ENCODE data around the gene TRIP11. TPM values are rescaled to one million over a fixed set of nuclear protein-coding genes. Genes with fewer than 3 reads are reported as not detected.

Gene TRIP11
- polyA plus RNA-seq, 3 donors = 6.1 to 15.6 (median 13.4) TPM

- H2AFZ ChIP-seq (ENCODE audit: insufficient read depth, low read depth, low read length, poor library complexity, severe bottlenecking) = no peak overlapping the region
- Mint-ChIP-seq H3K4me3 (no peak overlapping the region), H3K27me3 (ENCODE audit: low read depth in 3 of 3) (no peaks in the 10 kb centered on the region), H3K9me3 (no peaks in the 10 kb centered on the region), H3K36me3 (no peaks in the 10 kb centered on the region), H3K4me1 (peaks cover 15% of the 10 kb centered on the region), H3K27ac (no peak overlapping the region)
- intact Hi-C loops (cut with micrococcal nuclease) = no loop called here
- 93% methylated on average over 3 of the region's 11 CpGs for WGBS (ENCODE audit: insufficient coverage)
- H3K9me3 ChIP-seq (replicated peaks in 1 of 2; ENCODE audit: control insufficient read depth in 1 of 2, insufficient read depth in 1 of 2, low read length in 2 of 2) = no peaks in the 10 kb centered on the region
- no peak overlapping the region for H3K9ac ChIP-seq (ENCODE audit: insufficient read depth, low read length, poor library complexity, severe bottlenecking)
- no peak overlapping the region for H3K4me3 ChIP-seq (replicated peaks in 1 of 3; ENCODE audit: low read depth in 2 of 3, low read length in 3 of 3)
- H4K20me1 ChIP-seq (ENCODE audit: insufficient read depth, low read length) = no peaks in the 10 kb centered on the region
- TF ChIP-seq CTCF (IDR thresholded peaks at IDR 0.05) = no peak
- no peaks in the 10 kb centered on the region for H3K4me1 ChIP-seq (ENCODE audit: control insufficient read depth in 1 of 2, insufficient read depth in 2 of 2, low read length in 2 of 2)
- H3K79me2 ChIP-seq (ENCODE audit: insufficient read depth, low read length) = no peaks in the 10 kb centered on the region
- H3K27me3 ChIP-seq (ENCODE audit: control insufficient read depth in 2 of 2, insufficient read depth in 2 of 2, low read length in 2 of 2) = no peaks in the 10 kb centered on the region
- no peak overlapping the region for H3K4me2 ChIP-seq (replicated peaks; ENCODE audit: extremely low read depth, low read length, poor library complexity, severe bottlenecking)
- no peak overlapping the region for H3K27ac ChIP-seq (ENCODE audit: low read depth in 1 of 2, low read length in 2 of 2)
- no peaks in the 10 kb centered on the region for H3K36me3 ChIP-seq (replicated peaks in 1 of 2; ENCODE audit: control insufficient read depth in 1 of 2, insufficient read depth in 2 of 2, low read length in 2 of 2)
- no peak for DNase-seq
These were observed 108.3 kb downstream of the TRIP11 start for GRCh38 chr14:91931478-91932088.

DNA sequence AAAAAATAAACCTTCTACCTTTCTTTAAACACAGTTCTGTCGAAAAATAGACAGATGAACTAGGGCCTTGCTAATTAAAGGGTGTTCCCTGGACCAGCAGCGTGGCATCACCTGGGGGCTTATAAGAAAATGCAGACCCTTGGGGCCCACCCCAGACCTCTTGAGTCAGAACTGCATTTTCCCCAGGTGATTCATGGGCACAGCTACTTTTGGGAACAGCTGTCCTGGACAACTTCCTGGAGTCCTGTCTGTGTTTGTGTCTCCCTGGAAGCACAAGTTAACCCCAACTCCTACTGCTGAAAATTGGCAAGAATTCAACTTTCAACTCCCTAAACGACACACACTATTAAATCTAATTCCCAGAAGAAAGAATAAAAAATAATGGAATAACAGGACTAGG is 110.2 kb downstream of the TRIP11 start:
- Mint-ChIP-seq H3K4me3 (no peak overlapping the region), H3K27me3 (ENCODE audit: low read depth in 3 of 3) (no peaks in the 10 kb centered on the region), H3K9me3 (no peaks in the 10 kb centered on the region), H3K27ac (no peak overlapping the region), H3K4me1 (peaks cover 15% of the 10 kb centered on the region), H3K36me3 (no peaks in the 10 kb centered on the region)
- Histone ChIP-seq H3K4me2 (replicated peaks; ENCODE audit: extremely low read depth, low read length, poor library complexity, severe bottlenecking) (no peak overlapping the region), H3K4me3 (replicated peaks in 1 of 3; ENCODE audit: low read depth in 2 of 3, low read length in 3 of 3) (no peak overlapping the region), H3K27me3 (ENCODE audit: control insufficient read depth in 2 of 2, insufficient read depth in 2 of 2, low read length in 2 of 2) (no peaks in the 10 kb centered on the region), H2AFZ (ENCODE audit: insufficient read depth, low read depth, low read length, poor library complexity, severe bottlenecking) (no peak overlapping the region), H4K20me1 (ENCODE audit: insufficient read depth, low read length) (no peaks in the 10 kb centered on the region), H3K9me3 (replicated peaks in 1 of 2; ENCODE audit: control insufficient read depth in 1 of 2, insufficient read depth in 1 of 2, low read length in 2 of 2) (no peaks in the 10 kb centered on the region), H3K27ac (ENCODE audit: low read depth in 1 of 2, low read length in 2 of 2) (no peak overlapping the region), H3K9ac (ENCODE audit: insufficient read depth, low read length, poor library complexity, severe bottlenecking) (no peak overlapping the region), H3K79me2 (ENCODE audit: insufficient read depth, low read length) (no peaks in the 10 kb centered on the region), H3K36me3 (replicated peaks in 1 of 2; ENCODE audit: control insufficient read depth in 1 of 2, insufficient read depth in 2 of 2, low read length in 2 of 2) (no peaks in the 10 kb centered on the region), H3K4me1 (ENCODE audit: control insufficient read depth in 1 of 2, insufficient read depth in 2 of 2, low read length in 2 of 2) (no peaks in the 10 kb centered on the region)
- no peak for TF ChIP-seq CTCF (IDR thresholded peaks at IDR 0.05)
- WGBS (ENCODE audit: insufficient coverage) = 94% methylated on average over 2 of the region's 3 CpGs
- intact Hi-C loops (cut with micrococcal nuclease) = no loop called here
- no peak for DNase-seq
